OCI-LY7 (cell line): ENCODE results near the gene TRIM67. TPM values are rescaled to one million over a fixed set of nuclear protein-coding genes. Genes with fewer than 3 reads are reported as not detected.

Experiments used
- BruUV-seq: library from RNA; stranded (reverse); fragments of 400-500 nt; replicated peaks from 2 replicates; lab custom pipeline; 2021; lab: Mats Ljungman, UMichigan
- CTCF ChIA-PET: fragments of 300-600 bp; sonication (Branson Sonifier 250); formaldehyde crosslinking; loops from one replicate; lab custom pipeline; 2022; ENCODE audit warnings: antibody characterized with exemption; ENCODE audit not compliant: unreplicated experiment; lab: Charles Lee
- POLR2A ChIA-PET: fragments of 300-600 bp; sonication (Branson Sonifier 250); formaldehyde crosslinking; loops from one replicate; lab custom pipeline; 2022; ENCODE audit warnings: antibody characterized with exemption; lab: Charles Lee
- DNase-seq: peaks from one replicate; pipeline ENCODE4 v3.0.0-alpha.2; 2015; ENCODE audit warnings: low spot score
- H2AFZ ChIP-seq: fragments of 200-600 bp; sonication (generic), shearing (Covaris generic); 2 replicates; pipeline ENCODE4 v1.6.1; 2014; ENCODE audit warnings: mild to moderate bottlenecking, antibody characterized with exemption, low read length, moderate library complexity
- H3K27ac ChIP-seq: fragments of 200-600 bp; sonication (generic); 2 replicates; pipeline ENCODE4 v1.5.1; 2014; ENCODE audit warnings: mixed run types, low read depth, mild to moderate bottlenecking, moderate library complexity, low read length, inconsistent platforms; ENCODE audit not compliant: poor library complexity, severe bottlenecking
- H3K36me3 ChIP-seq: fragments of 200-600 bp; sonication (generic); 2 replicates; pipeline ENCODE4 v1.6.1; 2014; ENCODE audit warnings: mild to moderate bottlenecking, antibody characterized with exemption, low read length, moderate library complexity, mixed read lengths; ENCODE audit not compliant: insufficient read depth
- H3K4me1 ChIP-seq: fragments of 200-600 bp; sonication (generic); 2 replicates; pipeline ENCODE4 v1.5.1; 2014; ENCODE audit warnings: mild to moderate bottlenecking, low read length; ENCODE audit not compliant: insufficient read depth, poor library complexity, severe bottlenecking
- H3K4me2 ChIP-seq: fragments of 200-600 bp; sonication (generic); 2 replicates; pipeline ENCODE4 v1.6.1; 2014; ENCODE audit warnings: mild to moderate bottlenecking, low read length
- H3K4me3 ChIP-seq: fragments of 200-600 bp; sonication (generic); 2 replicates; pipeline ENCODE4 v1.5.1; 2014; ENCODE audit warnings: mild to moderate bottlenecking, low read depth, low read length; ENCODE audit not compliant: poor library complexity, severe bottlenecking
- H3K79me2 ChIP-seq: fragments of 200-600 bp; sonication (generic); 2 replicates; pipeline ENCODE4 v1.6.1; 2016; ENCODE audit warnings: low read depth, mild to moderate bottlenecking, low read length, moderate library complexity, mixed read lengths; ENCODE audit not compliant: insufficient read depth
- H3K9me2 ChIP-seq: fragments of 200-600 bp; sonication (generic); 2 replicates; pipeline ENCODE4 v1.6.1; 2016; ENCODE audit warnings: mild to moderate bottlenecking, low read length, mixed read lengths; ENCODE audit not compliant: insufficient read depth
- H3K9me3 ChIP-seq: fragments of 200-600 bp; sonication (generic); 2 replicates; pipeline ENCODE4 v1.6.1; 2014; ENCODE audit warnings: mild to moderate bottlenecking, mixed run types, low read length, mixed read lengths
- H4K20me1 ChIP-seq: fragments of 200-600 bp; sonication (generic); 2 replicates; pipeline ENCODE4 v1.6.1; 2014; ENCODE audit warnings: mild to moderate bottlenecking, antibody characterized with exemption, low read length, moderate library complexity, mixed read lengths; ENCODE audit not compliant: insufficient read depth
- CTCF ChIP-seq: fragments of 200-600 bp; sonication (generic); conservative IDR thresholded peaks from 2 replicates; pipeline ENCODE4 v1.5.1; 2014; ENCODE audit warnings: mild to moderate bottlenecking, antibody characterized with exemption, low read length, moderate library complexity, mixed read lengths
- EZH2phosphoT487 ChIP-seq: fragments of 200-600 bp; sonication (generic); IDR thresholded peaks from 2 replicates; pipeline ENCODE4 v1.6.1; 2018; ENCODE audit warnings: low read depth, borderline replicate concordance, mild to moderate bottlenecking, mixed run types, antibody characterized with exemption, low read length, moderate library complexity, mixed read lengths
- intact Hi-C: fragments of 100-400 bp; cut with micrococcal nuclease; formaldehyde crosslinking; loops from one replicate; pipeline ENCODE4 v1.10.0; 2022; ENCODE audit not compliant: unreplicated experiment
- total RNA-seq, 2 experiments: library from RNA; depleted of rRNA in 1 of 2; stranded (reverse); fragments of >200 nt in 1 of 2; shearing (Covaris generic) in 1 of 2; gene quantifications; 2 replicates each; pipeline ENCODE4 v1.2.3, GENCODE V29; 2014 to 2022

TRIM67 gene
- total RNA-seq, 2 experiments from 2014 or later, result 0.03 to 0.06 TPM

- Histone ChIP-seq H3K36me3 (no peaks in the 10 kb centered on the region), H3K4me1 (no peaks in the 10 kb centered on the region), H2AFZ (no peak overlapping the region), H3K4me2 (no peak overlapping the region), H3K4me3 (no peak overlapping the region), H3K79me2 (no peaks in the 10 kb centered on the region), H3K9me3 (no peaks in the 10 kb centered on the region), H4K20me1 (no peaks in the 10 kb centered on the region), H3K9me2 (no peaks in the 10 kb centered on the region), H3K27ac (no peak overlapping the region)
- ChIA-PET CTCF (no interaction called here), POLR2A (no interaction called here)
- BruUV-seq, result no TSS peak
- DNase-seq, result no peak
- TF ChIP-seq CTCF (no peak), EZH2phosphoT487 (no peak)
- intact Hi-C loops, result no loop called here
These were observed 2.5 kb upstream of the TRIM67 start for GRCh38 chr1:231159202-231159962.

DNA sequence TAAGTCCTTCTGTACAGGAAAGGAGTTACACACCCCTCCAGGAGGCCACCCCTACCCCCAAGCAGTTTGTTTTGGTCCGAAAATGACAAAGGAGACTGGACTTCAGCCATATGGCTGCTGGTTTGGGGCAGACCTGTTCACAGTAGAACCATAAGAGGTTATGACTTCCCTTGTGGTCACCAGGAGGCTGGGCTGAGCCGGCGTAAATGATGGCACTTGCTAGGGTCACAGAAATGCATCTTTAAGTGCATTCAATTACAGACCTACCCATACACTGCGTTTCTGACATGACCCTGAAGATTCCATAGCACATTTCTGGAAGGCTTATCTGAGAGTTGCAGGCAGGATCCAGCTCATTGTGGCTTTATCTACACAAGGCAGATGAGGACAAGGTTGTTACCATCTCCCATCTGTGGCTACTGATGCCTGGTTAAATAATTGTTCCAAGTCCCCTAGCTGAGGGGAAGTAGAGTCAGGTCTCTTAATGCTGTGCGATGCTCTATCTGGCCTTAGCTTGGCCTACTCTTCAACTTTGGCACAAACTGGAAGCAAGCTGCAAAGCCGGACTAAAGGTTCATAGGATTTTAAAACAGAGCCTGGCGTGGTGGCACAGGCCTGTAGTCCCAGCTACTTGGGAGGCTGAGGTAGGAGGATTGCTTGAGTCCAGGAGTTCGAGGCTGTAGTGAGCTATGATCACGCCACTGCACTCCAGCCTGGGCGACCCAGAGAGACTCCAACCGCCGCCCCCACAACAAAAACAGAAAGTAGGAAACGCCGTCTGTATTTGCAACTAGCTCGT lies 1.7 kb upstream of the TRIM67 start:
- H3K36me3 ChIP-seq, result no peaks in the 10 kb centered on the region
- H3K4me3 ChIP-seq, result no peak overlapping the region
- H3K9me2 ChIP-seq, result no peaks in the 10 kb centered on the region
- DNase-seq, result no peak
- H4K20me1 ChIP-seq, result no peaks in the 10 kb centered on the region
- no peak overlapping the region for H3K27ac ChIP-seq
- no TSS peak for BruUV-seq
- no peaks in the 10 kb centered on the region for H3K9me3 ChIP-seq
- intact Hi-C loops, result no loop called here
- ChIA-PET POLR2A (no interaction called here), CTCF (no interaction called here)
- no peaks in the 10 kb centered on the region for H3K79me2 ChIP-seq
- no peak overlapping the region for H2AFZ ChIP-seq
- no peaks in the 10 kb centered on the region for H3K4me1 ChIP-seq
- TF ChIP-seq CTCF (no peak), EZH2phosphoT487 (no peak)
- no peak overlapping the region for H3K4me2 ChIP-seq
